Stimulated activated CD8-positive, alpha-beta memory T cell treated with anti-CD3 and anti-CD28 coated beads, Interleukin-15, amount 100 ng/mL, for 4 hours (primary cell): ENCODE results near the gene XPC.
A peak's percentile ranks its signal among the peaks of the same experiment; 100 is the strongest.

Experiments
- DNase-seq, 2 donors: peaks; one replicate each; pipeline ENCODE4 v3.0.0-alpha.2; 2020; ENCODE audit warnings: low read depth in 2 of 2

Gene XPC

DNA sequence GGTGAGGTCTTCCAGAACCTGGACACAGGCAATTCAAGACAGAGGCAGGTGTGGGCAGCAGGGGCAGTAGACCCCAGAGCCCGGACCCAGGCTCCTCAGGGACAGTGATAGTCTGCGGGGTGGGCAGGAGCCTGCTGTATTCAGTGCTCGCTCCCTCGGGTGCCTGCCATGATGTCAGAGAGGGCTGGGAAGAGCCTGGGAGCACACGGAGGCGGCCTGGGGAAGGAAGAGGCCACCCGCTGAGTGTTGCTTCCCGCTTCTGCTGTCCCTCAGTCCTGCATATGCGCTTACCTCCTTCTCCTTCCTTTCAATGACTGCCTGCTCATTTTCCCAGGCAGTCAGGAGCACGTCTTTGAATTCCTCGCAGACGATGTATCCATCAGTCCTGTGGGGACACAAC is 30.8 kb downstream of the XPC start:
- no peak for DNase-seq

DNA sequence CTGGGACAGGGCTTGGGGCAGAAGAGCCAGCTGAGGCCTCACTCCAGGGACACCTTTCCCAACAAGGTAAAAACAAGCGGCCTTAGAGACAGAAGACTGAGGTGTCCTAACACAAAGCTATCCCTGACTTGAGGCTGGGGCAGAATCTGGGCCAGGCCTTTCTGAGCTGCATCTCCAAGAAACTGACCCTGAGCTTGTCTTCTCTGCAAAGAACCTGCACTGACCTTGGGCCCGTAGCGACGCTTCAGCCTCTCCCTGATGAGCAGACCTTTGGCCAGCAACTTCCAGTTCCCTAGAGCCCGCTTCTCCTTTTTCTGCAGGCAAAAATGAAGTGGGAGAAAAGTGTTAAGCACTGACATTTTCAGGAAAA is 31.4 kb downstream of the XPC start:
- DNase-seq: no peak

DNA sequence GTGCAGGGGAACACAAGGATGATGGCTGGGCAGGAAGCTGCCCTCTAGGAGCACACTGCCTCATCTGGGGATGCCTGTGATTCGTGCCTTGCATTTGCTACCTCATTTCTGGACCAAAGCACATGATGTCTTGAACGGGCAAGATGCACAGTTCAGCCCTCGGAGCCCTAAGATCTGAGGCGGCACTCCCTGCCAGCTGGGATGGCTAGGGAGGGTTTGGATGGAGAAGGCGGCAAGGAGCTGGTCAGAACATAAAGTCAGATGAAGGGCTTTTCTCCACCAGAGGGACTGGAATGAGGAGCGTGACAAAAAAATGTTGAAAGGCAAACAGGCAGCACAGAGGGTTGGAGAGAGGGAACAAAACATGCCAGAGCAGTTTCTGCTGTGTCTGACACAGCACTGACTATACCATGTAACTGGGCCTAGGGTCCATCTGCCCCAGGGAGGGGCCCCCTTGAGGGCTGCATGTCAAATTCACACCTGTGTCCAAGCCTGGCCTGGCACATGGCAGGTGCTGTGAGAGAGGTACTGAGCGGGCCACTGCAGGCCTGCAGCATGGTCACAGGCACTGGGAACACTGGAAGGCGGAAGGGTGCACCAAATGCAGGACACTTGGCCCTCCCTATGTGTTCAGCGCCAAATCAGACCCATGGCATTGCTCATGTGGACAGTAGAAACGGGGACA is 31.9 kb downstream of the XPC start:
- DNase-seq: no peak

DNA sequence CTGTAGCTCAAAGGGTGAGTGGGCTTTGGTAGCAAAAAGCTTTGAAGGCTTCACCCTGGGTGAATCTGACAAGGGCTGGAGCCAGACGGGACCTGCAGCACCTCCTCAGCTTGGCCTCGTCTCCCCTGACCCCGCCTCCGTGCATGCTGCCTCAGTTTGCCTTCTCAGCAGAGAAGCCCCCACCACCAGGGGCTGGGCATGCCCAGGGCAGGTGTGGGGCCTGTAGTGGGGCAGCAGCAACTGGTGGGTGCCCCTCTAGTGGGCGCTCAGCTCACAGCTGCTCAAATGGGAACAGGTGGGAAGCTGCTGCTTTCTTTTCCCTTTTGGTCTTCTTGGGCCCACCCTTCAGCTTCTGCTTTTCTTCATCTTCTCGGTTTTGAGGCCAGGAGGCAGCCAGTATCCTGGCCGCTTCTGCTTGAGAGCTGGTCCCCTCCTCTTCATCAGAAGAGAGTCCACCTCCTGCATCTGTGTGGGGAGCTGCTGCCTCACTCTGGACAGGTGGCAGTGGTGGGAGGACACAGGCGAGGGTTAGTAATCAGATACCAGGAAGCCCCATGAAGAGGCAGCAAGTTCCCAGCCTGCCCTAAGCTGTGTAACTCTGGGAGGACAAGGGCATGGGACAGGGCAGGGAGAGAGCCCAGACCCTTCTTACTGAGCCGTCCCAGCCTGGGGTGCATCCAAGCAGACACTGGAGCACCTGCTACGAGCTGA is 32.6 kb downstream of the XPC start:
- no peak for DNase-seq

DNA sequence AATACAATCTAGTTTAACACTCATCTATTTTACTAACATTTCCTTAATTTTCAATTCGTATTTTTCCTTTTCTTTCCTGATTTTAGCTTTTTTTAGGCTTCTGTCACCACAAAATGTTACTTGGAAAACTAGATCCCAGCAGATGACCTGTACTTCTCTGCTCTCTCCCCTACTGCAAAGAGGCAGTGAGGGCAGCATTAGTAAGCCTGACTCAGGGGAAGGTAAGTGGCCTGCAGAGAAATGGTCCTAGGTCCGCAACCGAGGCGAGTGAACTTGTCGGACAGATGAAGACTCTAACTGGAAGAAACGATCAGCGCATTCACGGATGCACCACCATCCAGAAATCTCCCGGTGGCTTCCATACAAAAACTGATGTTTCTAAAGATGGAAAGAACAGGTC is 33.2 kb downstream of the XPC start:
- no peak for DNase-seq

DNA sequence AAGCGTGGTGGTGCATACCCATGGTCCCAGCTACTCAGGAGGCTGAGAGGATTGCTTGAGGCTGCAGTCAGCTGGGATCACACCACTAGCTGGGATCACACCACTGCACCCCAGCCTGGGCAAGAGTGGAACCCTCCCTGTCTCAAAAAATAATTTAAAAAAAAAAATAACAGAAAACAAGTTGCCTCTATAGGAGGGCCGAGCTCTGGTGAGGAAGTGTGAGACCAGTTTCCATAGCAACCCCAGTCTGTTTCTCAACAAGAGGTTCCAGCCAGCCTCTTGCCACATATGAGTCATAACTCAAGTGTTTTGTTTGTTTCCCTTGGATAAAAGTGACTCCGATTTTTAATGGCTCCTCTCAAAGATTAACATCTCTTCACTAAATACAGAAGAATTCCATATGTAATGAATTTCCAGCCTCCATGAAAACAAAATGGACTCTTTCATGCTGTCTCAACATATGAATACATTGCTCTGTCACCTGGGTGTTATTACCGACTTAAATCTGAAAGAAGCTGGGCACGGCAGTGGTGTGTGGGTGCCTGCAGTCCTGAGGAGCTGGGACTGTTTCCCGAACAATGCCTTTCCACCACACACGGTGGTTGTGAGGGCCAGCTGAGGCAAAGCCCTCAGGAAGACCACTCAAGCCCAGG is 33.9 kb downstream of the XPC start:
- DNase-seq: peak in 1 of 2 donors; percentile 58

DNA sequence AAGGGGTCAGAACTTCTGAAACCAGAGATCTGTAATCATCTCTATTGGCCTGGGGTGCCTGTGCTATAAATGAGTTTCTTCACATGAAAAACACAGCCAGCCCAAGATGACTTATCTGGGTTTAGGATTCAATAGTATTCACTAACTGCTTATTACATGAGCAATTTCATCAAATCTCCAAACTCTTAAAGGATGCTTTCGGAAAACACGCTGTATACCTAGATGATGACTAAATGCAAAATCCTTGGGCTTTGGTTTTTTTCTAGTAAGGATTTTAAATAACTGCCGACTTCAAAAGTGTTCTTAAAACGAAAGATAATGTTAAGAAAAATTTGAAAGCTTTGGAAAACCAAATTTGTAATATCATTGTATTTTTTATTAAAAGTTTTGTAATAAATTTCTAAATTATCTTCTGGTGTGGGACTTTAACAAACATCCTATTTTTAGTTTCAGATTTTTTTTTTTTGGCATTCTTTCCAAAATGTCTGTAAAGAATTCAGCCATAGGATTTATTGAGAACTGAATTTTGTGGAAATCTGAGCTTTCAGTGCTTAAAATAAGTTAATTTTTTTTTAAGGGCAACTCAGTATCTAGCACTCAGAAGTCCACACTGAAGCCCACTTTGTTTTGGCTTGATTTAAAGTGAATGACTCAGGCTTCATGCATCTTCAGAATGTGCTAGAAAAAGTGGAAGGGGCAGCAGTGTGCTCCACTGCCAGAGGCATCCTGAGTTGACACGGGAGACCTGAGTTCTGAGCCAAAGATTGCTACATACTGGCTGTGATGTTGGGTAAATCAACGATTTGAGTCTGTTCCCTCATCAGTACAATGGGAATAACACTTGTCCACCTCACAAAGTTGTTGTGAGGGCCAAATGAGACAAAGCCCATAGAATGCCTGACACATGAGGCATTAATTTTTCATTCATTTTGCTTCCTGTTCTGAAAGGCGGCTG is 34.9 kb downstream of the XPC start:
- DNase-seq: no peak

DNA sequence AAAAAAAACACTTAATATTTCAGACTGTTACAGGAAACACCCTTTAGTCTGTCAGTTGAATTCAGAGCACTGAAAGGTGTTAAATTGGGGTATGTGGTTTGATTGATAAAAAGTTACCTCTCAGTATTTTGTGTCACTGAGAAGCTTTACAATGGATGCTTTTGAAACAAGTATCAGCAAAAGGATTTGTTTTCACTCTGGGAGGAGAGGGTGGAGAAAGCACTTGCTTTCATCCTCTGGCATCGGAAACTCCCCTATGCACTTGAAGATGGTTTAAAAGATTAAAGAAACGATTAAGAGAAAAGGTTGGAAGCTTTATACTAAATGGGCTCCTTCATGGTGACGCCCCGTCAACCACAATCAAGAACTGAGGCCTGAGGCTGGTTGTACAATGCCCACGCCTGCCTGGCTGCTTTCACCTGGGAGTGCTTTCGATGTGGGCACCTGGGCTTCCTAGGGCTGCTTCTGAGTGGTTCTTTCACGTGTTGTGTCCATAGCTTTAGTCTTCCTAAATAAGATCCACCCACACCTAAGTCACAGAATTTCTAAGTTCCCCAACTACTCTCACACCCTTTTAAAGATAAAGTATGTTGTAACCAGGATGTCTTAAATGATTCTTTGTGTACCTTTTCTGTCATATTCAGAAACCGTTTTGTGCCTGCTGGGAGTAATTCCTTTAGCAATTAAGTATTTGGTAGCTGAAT is 35.7 kb downstream of the XPC start:
- peak in 1 of 2 donors; percentile 19 for DNase-seq

DNA sequence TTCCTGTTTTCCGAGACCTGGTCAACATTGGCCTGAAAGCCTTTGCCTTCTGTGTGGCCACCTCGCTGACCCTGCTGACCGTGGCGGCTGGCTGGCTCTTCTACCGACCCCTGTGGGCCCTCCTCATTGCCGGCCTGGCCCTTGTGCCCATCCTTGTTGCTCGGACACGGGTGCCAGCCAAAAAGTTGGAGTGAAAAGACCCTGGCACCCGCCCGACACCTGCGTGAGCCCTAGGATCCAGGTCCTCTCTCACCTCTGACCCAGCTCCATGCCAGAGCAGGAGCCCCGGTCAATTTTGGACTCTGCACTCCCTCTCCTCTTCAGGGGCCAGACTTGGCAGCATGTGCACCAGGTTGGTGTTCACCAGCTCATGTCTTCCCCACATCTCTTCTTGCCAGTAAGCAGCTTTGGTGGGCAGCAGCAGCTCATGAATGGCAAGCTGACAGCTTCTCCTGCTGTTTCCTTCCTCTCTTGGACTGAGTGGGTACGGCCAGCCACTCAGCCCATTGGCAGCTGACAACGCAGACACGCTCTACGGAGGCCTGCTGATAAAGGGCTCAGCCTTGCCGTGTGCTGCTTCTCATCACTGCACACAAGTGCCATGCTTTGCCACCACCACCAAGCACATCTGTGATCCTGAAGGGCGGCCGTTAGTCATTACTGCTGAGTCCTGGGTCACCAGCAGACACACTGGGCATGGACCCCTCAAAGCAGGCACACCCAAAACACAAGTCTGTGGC is 36.6 kb downstream of the XPC start:
- DNase-seq: no peak

DNA sequence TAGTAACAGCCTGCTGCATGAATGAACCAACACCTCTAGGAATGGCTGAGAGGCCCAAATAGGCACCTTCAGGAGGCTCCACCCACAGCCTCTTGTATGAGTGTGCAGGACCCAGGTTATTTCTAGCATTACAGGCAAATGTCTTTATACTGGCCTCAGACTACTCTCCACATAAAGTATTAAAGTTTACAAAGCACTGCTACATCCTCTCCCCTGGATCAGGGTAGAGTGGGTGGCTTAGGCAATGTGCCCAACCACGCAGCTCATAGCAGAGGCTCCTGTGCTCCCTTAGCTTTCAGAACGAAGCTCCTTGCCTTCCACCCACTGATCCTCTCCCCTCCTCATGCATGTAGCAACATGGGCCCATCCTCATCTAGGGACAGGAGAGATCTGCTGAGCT is 37.3 kb downstream of the XPC start:
- no peak for DNase-seq

DNA sequence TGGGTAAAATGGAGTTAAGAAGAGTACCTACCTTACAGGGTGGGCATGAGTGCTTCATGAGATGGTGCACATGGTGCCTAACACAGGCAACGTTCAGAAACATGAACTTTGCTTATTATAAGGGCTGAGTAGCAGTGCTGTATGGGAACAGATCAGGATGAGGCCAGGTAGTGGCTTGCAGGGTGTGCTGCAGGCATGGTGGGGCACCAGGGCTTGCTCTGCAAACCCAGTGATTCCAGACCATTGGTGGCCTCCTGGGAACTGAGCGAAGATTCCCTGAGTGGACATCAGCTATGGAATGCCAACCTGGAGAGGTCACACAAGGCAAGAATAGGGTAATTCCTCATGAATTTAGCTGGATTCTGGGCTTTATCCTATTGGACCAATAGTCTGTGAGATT is 37.7 kb downstream of the XPC start:
- no peak for DNase-seq

DNA sequence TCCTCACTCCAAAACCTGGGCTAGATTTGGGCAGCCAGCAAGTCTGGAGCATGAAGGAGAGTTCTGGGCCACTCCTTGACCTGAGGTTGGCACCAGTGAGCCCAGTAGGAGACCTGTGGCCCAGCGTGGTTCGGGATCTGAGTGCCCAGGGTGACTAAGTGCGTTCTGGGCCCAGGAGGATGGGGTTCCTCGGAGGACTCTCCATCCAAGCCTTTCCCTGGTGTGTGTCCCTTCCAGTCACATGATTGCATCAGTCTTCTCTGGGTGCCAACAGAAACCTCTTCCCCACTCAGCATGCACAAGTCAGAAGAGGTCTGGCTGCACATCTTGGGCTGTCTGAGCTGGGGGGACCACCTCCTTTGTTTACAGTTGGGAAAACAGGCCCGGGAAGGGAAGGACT is 38.6 kb downstream of the XPC start:
- no peak for DNase-seq

DNA sequence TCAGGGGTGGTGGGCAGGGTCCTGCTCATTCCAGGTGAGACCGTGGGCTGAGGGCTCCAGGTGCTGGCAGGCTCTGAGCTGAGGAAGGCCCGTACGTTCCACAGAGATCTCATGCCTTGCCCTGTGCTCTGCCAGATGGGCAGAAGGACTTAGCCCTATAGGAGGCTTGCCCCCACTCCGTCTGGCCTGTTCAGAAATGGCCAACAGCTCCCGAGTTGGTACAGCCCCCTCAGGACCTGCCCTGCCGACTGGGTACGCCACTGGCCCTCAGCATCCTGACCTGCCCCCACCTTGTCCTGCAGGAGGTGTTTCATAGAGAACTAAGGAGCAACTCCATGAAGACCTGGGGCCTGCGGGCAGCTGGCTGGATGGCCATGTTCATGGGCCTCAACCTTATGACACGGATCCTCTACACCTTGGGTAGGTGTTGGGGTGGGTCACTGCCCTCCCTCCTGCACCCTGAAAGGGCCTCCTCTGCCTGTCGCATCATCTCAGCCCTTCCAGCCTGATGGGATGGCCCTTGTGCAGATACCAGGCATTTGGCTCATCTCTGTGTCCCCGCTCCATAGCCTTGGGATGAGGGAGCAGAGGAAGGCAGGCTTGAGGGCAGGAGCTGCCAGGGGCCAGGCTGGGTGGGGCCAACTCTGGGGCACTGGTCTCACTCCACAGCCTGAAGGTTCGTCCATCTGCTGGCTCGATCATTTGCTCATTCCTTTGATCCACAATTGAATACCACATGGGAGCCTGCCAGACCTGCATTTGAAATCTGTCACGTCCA is 39.3 kb downstream of the XPC start:
- no peak for DNase-seq

DNA sequence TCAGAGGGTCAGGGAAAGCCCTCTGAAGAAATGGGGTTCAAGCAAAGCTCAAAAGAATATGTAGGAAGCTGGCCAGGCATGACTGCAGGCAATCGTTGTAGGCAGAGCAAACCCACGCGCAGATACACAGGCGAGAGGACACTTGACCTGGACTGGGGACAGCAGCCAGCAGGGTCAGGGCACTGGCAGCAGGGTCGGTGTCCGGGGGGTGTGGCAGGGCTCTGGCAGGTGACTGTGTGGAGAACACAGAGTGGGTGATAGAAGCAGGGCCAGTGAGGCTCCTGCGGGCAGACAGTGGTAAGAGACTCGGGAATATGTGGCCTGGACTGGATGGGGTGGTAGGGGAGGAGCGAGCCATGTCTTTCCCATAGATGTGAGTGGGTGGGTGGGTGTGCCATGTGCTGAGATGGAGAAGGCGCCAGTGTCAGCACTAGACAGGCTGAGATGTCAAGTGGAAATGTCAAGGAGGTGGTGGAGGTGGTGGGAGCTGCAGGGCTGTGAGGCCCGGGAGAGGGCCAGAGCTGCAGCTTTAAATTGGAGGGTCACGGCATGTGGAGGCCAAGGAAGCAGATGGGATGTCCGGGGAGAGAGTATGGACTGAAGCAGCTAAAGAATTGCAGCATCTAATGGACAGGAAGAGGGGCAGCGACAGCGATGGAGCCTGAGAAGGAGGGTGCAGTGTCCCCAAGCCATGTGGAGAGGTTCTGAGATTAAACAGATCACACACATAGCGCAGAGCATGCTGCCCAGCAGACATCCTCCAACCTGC is 40.1 kb downstream of the XPC start:
- no peak for DNase-seq

DNA sequence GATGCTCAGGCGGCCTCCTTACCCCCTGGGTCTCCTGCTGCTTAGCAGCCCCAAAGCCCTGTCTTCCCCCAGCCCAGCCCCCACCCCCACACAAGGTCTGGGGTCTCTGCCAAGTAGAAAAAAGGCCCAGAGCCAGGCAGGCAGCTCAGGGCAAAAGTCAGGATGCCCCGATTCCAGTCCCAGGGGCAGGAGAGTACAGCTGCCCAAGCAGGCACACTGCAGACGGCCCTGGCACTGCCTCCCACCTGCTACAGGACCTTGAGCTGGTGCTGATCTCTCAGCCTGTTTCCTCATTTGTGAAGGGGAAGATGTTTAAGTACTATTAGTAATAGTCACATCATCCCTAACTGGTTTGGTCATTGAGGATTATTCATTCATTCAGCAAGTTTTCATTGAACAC is 41.0 kb downstream of the XPC start:
- DNase-seq: no peak

DNA sequence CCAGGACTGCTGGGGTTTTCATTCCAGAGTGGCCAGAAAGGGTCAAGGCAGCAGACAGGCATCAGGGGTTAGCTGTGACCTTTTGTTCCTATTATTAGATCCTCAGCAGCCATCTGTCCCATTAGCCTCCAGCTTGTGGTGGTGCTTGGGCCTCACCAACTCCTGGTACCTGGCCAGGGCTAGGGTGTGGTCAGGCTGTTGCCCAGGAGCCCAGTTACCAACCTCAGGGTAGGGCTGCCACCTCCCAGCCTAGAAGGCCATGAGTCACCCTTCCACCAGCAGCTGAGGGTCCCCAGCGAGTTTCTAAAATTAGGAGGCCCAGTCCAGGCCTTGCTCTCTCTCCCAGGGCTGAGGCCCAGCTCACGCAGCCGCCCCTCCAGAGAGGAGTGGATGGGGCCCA is 41.4 kb downstream of the XPC start:
- no peak for DNase-seq

DNA sequence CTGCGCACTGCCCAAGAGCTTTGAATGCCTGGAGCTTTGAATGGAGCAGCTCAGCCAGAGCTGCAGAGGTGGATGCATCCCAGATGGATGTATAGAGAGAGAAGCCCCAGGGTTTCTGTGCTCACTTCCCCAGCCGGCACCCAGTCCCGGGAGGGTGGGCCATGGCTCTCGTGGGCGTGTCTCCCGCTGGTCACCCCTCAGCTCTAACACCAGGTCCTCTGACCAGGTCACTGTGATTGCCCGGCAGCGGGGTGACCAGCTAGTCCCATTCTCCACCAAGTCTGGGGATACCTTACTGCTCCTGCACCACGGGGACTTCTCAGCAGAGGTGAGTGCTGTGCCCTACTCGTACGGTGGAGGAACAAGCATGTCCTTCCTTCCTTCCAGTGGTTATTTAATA is 42.8 kb downstream of the XPC start:
- no peak for DNase-seq

DNA sequence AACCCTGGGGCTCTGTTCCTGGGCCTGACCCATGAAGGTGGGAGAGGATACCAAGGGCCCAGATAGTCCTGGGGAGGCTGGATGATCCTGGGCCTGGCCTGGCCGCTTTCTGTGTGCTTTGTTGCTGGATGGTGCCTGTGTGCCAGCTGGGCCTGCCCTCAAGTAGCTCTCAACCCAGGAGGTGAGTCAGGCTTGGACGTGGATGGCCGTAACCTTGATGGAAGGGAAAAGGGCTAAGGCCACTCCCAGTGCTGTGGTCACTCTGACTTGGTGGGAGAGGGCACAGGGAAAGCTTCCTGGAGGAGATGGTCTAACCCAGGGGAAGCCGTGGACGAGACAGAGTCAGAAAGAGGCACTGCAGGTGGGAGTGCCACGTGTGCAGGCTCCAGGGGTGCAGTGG is 44.1 kb downstream of the XPC start:
- no peak for DNase-seq

DNA sequence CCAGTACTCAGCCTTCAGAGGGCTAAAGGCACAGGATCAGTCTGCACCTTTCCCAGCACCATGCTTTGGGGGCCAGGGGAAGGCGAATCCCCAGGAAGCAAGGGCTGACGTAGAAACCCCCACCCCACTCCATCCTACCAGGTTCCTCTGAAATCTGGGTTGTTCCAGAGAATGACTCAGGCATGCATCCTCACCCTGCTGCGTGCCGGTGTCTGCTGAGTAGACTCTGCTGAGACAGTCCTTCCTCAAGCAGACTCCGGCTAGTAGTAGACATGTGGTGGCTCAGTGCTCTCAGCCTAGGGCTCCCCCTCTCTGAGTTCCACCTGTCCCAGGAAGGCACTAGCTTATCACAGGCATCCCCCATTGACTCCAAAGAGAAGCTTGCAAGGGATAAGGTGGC is 44.5 kb downstream of the XPC start:
- no peak for DNase-seq
